Lung microvascular endothelial cell (primary cell): Measurements from ENCODE around the gene MYH9. TPM values are rescaled to one million over a fixed set of nuclear protein-coding genes. Genes with fewer than 3 reads are reported as not detected.

Source experiments
- DNase-seq, 2 donors: peaks; one replicate each; pipeline versions ENCODE4 v3.0.0 to v3.0.0-alpha.2; 2010; ENCODE audit warnings: low read depth in 2 of 2
- total RNA-seq: library from RNA; depleted of rRNA; stranded (reverse); fragments of >200 nt; gene quantifications from 2 replicates; pipeline ENCODE4 v1.2.1, GENCODE V29; 2014

MYH9 gene
- total RNA-seq, 1 donor from 2014 or later: 410 TPM

DNA sequence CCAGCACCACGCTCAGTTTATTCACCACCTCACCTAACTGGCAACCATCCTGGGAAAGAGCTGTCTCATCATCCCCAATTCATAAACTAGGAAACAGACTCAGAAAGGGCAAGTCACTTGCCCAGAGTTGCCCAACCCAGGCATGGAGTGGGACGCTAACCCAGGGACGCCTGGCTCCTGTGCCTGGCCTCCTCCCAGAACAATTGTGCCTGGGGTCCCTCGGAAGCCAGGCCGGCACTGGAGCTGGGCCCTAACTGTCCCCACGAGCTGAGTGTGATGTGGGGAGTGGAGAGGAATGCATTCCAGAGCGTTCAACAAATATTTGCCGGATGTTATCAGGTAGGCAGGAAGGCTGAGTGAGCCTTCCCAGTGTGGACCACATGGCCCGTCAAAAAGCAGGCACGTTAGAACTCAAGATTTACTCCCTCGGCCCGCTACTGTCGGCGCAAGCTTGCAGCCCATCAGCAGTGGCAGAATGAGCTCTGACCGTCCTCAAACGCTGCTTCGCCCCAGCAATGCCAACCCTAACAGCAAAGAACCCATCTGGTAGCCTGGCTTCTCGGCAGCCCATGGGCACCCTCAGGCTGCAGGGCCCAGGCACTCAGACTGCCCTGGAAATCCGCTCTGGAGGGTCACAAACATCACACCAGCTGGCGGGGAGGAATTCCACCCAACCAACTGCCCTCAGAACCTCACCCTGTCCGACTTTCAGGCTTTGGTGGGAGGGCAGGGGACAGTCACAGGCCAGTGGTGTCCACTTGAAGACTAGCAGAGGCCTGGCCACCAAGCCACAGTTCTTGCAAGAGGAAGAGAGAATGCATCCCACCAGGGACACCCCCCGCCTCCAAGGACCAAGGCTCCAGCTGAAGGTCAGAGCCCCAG, 35.6 kb downstream of the MYH9 start:
- DNase-seq: peak in 1 of 2 donors; percentile 83

DNA sequence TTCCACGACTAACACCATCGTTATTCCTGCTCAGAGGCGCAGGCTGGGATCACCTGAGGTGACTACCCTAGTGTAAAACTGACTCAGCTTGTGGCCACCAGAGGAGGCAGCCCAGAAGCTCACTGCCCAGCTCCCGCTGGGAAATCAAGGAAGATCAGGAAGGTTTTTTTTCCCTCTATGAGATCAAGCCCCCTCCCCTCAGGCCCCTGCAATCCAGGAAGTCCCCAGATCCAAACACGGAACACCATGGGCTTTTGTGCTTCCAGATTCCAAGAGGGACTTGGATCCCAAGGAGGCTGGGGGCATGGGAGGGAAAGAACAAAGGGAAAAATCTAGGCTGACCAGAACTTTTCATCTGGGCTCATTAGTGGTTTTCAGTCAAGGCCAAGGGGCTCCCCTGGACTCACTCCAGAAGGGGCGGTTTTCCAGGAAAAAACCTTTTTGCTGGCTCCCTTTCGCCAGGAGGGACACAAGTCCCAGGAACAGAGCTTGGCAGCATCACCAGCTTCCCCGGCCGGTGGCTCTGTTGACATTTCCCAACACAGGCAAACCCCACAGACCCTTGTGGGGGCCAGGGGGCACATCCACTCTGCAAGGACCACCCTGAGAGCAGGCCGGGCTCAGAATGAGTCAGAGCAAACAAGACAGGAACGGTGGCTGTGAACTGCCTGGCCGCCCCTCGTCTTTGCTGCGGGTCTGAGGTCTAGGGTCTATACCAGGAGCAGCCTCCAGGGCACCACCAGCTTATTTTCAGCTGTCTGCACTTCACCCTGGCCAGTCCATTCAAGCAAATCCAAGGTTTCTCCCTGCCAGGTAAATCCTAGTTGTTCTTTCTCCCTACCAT, 36.8 kb downstream of the MYH9 start:
- DNase-seq: peak in 1 of 2 donors; percentile 55

DNA sequence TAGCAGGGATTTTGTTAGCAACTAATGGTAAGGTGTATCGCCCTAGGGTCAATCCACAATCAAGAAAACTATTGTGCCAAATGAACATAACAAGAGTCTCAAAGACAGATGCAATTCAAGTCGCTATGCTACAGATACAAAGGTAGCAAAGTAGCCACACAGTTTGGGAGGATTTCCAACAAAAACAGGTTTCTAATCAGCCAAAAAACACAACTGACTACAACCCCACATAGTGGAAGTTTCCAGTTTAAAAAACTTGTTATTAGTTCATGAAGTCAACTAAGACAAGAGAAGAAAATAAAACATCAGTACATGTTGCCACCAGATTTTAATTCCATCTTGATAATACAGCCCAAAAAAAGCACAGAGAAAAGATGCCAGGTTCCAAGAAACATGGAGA, 38.0 kb downstream of the MYH9 start:
- DNase-seq: peak in 1 of 2 donors; percentile 86

DNA sequence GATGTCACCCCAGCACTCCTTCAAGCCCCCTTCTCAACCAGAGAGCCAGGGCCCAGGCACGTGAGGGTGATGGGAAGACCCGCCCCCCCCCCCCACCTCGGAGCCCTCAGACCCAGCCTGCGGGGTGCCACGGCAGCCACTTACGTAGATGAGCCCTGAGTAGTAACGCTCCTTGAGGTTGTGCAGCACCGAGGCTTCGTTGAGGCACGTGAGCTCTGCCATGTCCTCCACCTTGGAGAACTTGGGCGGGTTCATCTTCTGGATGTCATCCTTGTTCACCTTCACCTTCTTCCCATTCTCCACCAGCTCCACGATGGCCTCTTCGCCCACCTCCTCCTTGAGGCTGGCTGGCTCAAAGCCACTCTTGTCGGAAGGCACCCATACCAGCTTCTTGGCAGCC, 39.0 kb downstream of the MYH9 start:
- no peak for DNase-seq

DNA sequence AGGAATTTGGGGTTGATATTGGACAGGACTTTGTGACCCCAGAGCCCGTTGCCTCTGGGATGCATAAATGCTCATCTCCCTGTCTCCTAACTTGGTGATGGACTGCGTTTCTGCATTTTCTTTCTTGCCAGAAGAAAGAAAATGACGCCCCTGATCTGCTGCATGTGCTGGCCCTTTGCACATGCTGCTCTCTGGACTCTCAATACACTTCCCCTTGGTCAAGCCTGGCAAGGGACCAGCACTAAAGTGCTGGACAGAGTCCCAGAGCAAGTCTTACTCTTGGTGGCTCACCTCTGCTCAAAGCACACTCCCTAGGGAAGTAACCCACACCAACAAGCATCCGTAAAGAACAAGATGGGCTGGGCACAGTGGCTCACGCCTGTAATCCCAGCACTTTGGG, 40.7 kb downstream of the MYH9 start:
- peak in 1 of 2 donors; percentile 53 for DNase-seq

DNA sequence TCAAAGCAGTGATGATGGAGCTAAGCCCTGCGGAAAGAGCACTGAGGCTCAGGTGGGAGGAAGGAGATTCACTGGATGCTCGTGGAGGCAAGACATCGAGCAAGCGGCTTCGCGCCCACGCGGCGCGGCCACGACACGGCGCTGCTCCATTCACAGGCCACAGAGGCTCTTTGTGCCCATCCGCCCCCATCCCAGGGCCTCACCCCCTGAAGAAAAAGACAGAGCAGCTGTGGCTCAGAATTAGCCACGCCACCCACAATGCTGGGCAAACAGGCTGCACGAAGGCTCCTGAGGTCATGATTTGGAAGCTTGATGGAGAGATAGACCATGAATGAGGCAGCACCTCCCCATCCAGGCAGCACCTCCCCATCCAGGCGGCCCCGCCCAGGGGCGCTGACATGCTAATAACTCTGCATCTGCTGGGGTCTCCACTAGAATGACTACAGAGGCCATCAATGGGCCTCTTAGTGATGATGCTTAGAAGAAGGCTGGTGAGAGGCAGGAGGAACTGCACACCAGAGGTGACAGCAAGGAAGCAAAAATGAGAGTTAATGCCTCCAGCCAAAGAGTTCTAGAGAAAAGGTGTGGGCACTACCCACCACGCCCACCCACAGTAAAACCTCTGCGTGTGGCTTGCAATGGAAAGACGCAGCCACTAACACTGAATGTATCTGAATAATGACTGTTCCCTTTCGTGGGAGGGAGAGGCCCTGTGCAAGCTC, 43.5 kb downstream of the MYH9 start:
- DNase-seq: no peak

DNA sequence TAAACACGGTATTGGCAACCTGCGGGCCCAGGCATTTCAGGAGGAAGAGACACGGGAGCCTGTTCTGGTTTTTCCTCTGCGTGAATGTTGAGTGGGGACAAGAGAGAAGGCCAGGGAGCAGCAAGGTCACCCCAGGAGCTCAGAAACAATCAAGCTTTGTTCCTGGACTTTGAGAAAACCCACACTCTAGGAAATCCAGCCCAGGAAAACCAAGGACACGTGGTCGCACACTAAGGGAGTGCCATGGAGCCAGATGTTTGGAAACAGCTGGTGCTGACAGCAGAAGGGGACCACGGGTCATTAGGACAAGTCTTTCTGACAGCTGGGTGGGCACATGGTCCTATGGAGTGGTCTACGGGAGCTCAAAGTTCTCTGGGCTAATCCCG, 44.1 kb downstream of the MYH9 start:
- DNase-seq: peak in 1 of 2 donors; percentile 63

DNA sequence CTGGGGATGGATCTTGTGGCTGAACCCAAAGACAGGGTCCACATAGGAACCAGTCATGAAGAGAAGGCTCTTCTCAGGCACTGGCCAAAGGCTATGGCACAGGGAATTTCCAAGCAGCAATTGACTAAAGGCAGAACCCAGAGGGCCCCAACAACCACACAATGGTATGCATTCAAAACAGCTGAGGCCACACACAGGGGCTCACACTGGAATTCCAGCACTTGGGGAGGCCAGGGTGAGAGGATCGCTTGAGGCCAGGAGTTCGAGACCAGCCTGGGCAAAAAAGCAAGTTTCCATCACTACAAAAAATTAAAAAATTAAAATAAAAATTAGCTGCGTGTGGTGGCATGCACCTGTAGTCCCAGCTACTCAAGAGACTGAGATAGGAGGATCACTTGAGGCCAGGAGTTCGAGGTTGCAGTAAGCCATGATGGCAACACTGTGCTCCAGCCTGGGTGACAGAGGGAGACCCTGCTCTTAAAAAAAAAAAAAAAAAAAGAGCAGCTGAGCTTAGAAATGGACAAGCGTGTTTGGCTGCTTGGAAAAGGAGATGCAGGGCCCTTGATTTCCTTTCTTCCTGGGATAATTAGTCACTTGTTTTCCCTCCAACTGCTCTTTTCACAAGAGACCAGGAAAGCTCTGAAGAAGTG, 44.6 kb downstream of the MYH9 start:
- peak in 1 of 2 donors; percentile 25 for DNase-seq

DNA sequence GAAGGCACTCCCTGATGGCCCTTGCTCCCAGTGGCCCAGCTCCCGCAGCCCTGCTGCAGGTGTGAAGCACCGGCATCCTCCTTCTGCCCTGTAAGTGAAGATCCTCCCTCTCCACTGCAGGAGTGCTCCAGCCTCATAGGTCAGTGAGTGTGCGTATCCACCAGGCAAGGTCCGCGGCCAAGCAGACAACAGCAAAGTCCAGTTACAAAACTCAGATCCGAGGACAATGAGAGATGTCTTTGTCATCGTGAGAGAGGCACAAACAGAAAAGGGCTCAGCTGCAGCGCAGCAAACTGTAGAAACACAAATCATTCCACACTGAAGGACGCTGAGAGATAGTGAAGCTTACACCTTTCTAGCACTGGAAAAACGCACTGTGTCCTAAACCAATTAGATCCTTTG, 46.1 kb downstream of the MYH9 start:
- DNase-seq: no peak

DNA sequence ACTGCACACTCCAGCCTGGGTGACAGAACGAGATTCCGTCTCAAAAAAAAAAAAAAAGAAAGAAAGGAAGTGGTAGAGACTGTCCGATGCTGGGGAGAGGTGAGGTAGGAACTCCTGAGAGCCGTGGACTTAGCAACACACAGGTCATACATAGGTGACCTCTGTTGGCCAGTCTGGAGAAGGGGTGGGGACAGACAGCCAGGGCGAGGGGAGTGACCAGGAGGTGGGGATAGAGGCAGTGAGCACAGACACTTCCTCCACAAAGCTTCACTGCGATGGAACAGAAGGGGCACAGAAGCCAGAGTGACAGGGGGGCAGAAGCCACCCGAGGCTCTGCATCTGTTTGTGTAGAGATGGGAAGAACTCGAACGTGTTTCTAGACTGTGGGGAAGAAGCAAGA, 47.1 kb downstream of the MYH9 start:
- DNase-seq: peak in 1 of 2 donors; percentile 67

DNA sequence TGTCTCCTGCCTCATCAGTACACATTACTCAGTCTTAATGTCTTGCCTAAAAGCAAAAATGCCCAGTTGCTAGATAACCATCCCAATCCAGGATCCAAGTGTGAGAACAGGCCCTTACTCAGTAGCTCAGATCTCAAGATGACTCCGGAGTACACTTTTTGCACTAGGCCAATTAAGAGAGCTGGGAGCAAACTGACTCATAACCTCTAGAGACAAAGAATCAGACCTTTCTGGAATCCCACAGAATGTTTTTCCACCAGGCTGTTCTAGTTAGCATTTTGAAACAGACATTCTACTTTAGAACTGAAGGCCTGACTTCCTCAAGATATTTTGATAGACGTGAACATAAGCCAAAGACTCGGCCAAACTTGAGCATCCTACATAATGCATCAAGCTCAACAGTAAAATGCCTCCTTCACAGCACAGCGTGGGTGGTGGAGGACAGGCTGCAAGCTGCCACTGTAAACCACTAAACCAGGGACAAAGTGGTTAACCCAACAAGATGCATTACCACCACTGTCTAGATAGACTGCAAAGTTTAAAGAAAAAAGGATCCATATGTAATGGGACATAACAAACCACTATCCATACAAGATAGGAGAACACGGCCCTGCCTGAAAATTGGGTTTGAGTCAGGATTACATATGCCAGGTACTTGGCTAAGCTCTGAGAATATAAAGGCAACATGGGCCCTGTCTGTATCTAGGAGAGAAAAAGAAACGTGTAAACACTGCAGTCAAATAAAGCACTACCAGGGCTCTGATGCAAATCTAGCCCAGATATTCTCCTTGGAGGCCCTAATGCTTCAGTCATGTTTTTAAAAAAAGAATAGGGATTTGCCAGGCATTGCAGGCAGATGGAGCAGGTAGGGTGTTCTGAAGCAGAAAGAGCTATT, 48.3 kb downstream of the MYH9 start:
- DNase-seq: peak in 1 of 2 donors; percentile 75

DNA sequence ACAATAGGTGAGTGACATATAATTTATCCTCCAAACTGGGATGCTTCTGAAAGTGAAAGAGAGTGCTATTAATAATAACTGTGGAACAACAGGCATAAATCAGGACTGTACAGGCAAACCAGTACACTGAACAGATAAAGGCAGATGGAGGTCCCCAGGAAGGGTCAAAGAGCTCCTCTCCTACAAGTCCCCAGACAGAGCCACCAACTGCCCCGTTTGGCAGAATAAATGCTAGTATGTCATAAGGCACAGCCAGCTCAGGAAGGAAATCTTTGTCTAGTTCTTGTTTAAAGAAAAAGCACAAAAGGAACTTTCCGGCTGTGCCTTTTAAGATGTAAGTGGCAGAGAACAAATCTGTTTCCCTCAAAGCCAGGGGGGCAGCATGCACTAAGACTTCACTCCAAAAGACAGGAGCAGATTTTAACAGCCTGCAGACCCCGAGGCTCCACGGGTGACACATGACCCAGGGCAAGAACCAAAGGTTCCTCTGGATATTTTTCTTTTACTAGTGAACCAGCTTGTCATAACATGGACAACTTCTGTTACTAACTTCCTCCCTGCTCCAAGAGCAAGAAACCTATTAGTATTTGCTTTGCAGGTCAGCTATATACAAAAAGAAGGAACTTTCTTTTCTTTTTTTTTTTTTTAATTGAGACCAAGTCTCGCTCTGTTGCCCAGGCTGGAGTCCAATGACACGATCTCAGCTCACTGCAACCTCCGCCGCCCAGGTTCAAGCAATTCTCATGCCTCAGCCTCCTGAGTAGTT, 50.2 kb downstream of the MYH9 start:
- DNase-seq: peak in 1 of 2 donors; percentile 63

DNA sequence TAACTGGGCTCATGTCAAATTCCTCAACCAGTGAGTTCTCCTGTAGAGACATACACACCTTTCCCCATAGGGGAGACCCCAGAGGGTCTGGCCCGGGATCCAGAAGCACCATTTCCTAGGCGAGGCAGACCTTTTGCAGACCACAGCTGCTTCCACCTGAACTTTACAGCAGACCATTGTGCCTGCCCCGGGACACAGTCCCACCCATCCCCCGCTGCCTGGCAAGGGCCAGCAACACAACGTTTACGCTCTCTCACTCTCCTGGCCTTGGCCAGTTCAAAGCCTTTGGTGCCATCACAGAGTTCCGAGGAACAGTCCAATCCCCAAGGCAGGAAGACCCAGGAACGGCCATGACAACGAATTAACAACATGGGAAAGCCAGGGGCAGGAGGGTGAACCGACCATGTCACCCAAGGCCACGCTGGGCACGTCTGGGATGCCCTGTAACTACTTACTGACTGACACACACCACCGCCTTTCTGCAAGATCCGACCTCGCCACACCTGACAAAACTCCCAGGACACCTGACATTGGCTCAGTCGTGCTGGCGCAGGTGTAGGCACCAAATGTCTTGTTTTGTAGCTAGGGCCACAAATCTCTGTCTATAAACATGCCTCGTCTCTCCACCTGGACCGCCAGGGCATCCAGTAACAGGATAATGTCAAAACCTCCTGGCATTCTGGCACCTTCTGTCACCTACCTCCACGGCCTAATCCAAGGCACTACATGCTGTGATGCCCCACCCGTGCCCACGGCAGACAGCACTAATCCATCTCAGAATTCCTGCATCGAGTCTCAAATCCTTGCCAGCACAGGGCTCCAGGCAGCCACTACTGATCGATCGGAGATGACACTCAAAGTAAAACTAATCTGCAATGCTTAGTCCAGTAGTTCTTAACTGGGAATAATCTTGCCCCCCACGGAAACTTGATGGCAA, 51.3 kb downstream of the MYH9 start:
- DNase-seq: no peak

DNA sequence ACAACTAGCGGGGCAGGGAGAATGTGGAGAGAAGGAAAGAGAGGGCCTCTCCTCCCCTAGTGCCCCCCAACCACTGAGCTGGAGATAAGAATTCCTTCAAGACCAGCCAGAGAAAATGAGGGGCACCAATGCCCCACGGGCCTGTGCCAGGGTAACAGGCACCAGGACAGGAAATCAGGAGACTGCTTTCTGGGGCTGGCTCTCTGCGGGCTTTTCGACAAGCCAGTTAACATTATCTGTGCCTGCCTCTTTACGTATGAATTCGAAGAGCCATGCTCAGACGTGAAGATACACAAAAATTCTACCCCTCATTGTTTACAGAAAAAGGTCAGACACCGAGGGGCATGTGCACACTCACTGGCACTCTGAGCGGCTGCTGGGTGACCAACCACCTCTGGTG, 52.1 kb downstream of the MYH9 start:
- no peak for DNase-seq

DNA sequence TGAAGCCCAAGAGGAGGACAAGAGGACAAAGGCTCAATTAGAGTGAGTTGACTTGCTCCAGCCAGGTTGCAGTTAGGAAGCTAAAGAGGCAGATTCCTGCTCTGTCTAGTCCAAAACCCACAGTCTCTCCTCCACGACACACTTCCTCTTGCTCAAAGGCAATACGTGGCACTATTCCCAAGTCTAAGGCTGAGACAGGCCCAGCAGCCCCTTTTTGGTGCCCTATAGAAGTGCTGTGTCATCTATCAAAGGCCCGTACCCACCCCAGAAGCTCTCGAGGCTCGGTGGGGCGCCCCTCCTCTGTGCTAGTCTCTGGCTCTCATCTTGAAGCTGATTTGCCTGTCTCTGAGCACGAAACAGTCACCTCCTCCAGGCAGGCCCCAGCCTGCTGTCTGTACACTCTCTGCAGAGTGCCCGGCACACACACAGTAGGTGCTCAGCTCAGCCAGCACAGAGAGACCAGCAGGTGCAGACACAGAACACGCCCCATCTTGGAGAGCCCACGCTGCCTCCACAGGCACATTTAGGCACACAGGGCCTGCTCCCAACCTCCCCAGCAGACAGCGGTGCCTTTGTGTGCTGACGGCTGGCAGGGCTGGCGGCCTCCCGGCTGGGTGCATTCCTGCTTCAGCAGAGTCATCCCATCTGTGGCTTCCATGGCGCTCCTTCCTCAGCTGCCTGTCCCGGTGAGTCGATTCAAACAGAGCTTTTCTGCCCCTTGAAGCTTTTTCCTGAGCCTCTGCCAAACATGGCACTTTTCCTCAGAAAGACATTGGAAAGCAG, 52.8 kb downstream of the MYH9 start:
- peak; percentile 58 for DNase-seq

DNA sequence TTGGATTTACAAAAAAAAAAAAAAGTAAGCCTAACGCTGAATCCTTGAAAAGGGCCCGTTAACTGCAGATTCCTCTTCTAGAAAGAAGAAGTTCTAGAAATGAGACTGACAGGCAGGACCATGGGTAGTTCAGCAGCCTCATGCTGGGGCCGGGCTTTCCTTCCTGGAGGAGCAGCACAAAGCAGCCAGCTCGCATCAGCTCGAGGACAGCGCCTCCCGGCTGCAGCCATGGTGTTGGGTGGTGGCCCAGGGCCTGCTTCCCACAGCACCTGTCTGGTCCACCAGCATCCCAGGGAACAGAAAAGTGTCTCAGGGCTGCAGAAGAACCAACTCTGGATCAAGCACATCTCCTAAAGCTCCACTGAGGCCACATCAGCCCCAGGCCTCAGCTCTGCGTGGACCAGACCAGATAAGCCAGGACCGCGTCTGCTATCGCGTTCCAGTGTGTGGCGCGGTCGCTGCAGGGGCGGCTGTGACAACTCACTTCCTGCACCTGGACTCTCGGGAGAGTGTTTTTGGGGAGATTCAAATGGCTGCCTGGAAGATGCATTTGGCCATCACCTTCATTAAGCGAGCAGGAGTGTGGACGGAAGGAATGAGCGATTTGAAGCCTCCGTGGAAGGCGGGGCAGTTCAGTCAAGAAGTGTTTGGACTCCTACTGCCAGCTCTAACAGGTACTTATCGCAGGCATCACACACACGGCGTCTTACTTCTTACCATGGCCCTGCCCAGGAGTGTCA, 53.5 kb downstream of the MYH9 start:
- DNase-seq: peak; percentile 69 to 74

DNA sequence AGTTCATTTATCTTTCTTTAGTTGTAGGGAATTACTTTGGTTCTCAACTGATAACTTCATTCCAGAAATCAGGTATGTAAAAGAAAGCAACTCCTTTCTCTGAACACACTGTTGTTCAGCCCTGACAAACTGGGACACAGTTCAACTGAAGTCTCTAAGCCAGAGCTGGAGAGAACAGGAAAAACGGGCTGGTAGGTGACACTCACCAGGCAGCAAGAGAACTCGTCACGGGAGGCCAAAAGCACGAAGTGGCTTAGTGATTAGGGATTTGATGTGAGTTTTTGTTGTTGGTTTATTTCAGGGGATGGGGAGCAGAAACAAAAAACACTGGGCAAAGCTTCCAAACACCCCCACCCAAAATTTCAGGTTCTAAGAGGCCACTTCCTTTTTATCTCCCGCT, 54.1 kb downstream of the MYH9 start:
- DNase-seq: peak in 1 of 2 donors; percentile 67
